B cell (primary cell): ENCODE data around the gene SEM1.
"Not testable (repeated sequence)": the region's sequence is repeated elsewhere in the genome, so short reads cannot be mapped to it uniquely, and the experiment has no call there.

ENCODE experiments used
- CTCF ChIP-seq: fragments of 200-600 bp; IDR thresholded peaks from one replicate; pipeline ENCODE4 v1.8.0; 2022; ENCODE audit warnings: antibody characterized with exemption, mild to moderate bottlenecking
- EZH2 ChIP-seq: IDR thresholded peaks from 2 replicates; pipeline ENCODE4 v1.6.1; 2012; ENCODE audit warnings: borderline replicate concordance, low read depth, mild to moderate bottlenecking, moderate library complexity, low read length; ENCODE audit not compliant: insufficient read depth, poor library complexity, severe bottlenecking

GRCh38 chr7:96662151-96662550 is 47.5 kb downstream of the SEM1 start:
- TF ChIP-seq CTCF, EZH2: not testable (repeated sequence)
